Mucosa of descending colon (tissue), 3 donors: ENCODE data around the gene KCNA10. TPM values are rescaled to one million over a fixed set of nuclear protein-coding genes. Genes with fewer than 3 reads are reported as not detected.

ENCODE experiments used
- ATAC-seq: fragments of 200-7000 bp; cut with Tn5 transposase; one replicate; pipeline ENCODE4 v1.9.1; 2020; ENCODE audit warnings: mild to moderate bottlenecking, moderate library complexity
- DNase-seq, 3 donors: peaks; one replicate each; pipeline ENCODE4 v3.0.0-alpha.2; 2020
- H3K36me3 ChIP-seq: fragments of 200-600 bp; one replicate; pipeline ENCODE4 v1.8.0; 2021; ENCODE audit warnings: low read depth, mild to moderate bottlenecking
- H3K4me1 ChIP-seq: fragments of 200-600 bp; one replicate; pipeline ENCODE4 v1.8.0; 2021; ENCODE audit warnings: low read depth, mild to moderate bottlenecking
- H3K4me3 ChIP-seq: fragments of 200-600 bp; one replicate; pipeline ENCODE4 v1.8.0; 2021; ENCODE audit warnings: mild to moderate bottlenecking
- H3K9me3 ChIP-seq: fragments of 200-600 bp; one replicate; pipeline ENCODE4 v1.8.0; 2021; ENCODE audit warnings: mild to moderate bottlenecking
- CTCF ChIP-seq: fragments of 200-600 bp; IDR thresholded peaks from one replicate; pipeline ENCODE4 v1.8.0; 2022; ENCODE audit warnings: antibody characterized with exemption, mild to moderate bottlenecking
- intact Hi-C, 2 donors: fragments of 100-400 bp; cut with DNase I in 1 of 2; cut with micrococcal nuclease in 1 of 2; formaldehyde crosslinking; loops; one replicate each; pipeline versions ENCODE4 v1.11.0 to v1.11.1; 2022; cut with DNase I, micrococcal nuclease
- total RNA-seq, 3 donors: library from RNA; stranded (reverse); fragmentation: NEBNext Ultra II Directional in 2 of 3; extraction: Animal tissue kit (Norgen Biotek cat#: 25700) in 2 of 3; gene quantifications; one replicate each; pipeline versions ENCODE4 v1.2.1 to v1.2.4, GENCODE V29; 2021 to 2023
- donor health status: DM: no; HTN: no; CAD: no; lungs with moderate emphysema.
- donor health status: DM: no; HTN: no; CAD: no.
- donor health status: DM: no; HTN: yes; CAD: no.

The KCNA10 gene
- total RNA-seq, 3 donors from 2014 or later = not detected

GRCh38 chr1:110481968-110482623 lies 36.9 kb downstream of the KCNA10 start:
- H3K4me1 ChIP-seq = no peaks in the 10 kb centered on the region
- no peaks in the 10 kb centered on the region for H3K36me3 ChIP-seq
- intact Hi-C loops = no loop called here
- DNase-seq (no peak), ATAC-seq (no peak)
- no peak overlapping the region for H3K4me3 ChIP-seq
- no peaks in the 10 kb centered on the region for H3K9me3 ChIP-seq
- no peak for TF ChIP-seq CTCF

GRCh38 chr1:110480356-110481096 lies 38.4 kb downstream of the KCNA10 start:
- intact Hi-C loops = no loop called here
- no peak for TF ChIP-seq CTCF
- ATAC-seq = no peak
- Histone ChIP-seq H3K9me3 (no peaks in the 10 kb centered on the region), H3K4me1 (no peaks in the 10 kb centered on the region), H3K4me3 (no peak overlapping the region), H3K36me3 (no peaks in the 10 kb centered on the region)
- DNase-seq = no peak

- no peak for DNase-seq
- no peaks in the 10 kb centered on the region for H3K36me3 ChIP-seq
- no peaks in the 10 kb centered on the region for H3K4me1 ChIP-seq
- no peaks in the 10 kb centered on the region for H3K9me3 ChIP-seq
- peak; percentile 58 for ATAC-seq
- TF ChIP-seq CTCF = no peak
- intact Hi-C loops = no loop called here
- H3K4me3 ChIP-seq = no peak overlapping the region
Observed at GRCh38 chr1:110478886-110479285, 40.1 kb downstream of the KCNA10 start.

- no peak overlapping the region for H3K4me3 ChIP-seq
- intact Hi-C loops = no loop called here
- no peaks in the 10 kb centered on the region for H3K9me3 ChIP-seq
- TF ChIP-seq CTCF = no peak
- ATAC-seq (no peak), DNase-seq (no peak)
- no peaks in the 10 kb centered on the region for H3K4me1 ChIP-seq
- no peaks in the 10 kb centered on the region for H3K36me3 ChIP-seq
Observed at GRCh38 chr1:110477967-110478640, 40.9 kb downstream of the KCNA10 start.

GRCh38 chr1:110477445-110477957 lies 41.5 kb downstream of the KCNA10 start:
- Histone ChIP-seq H3K4me3 (no peak overlapping the region), H3K9me3 (no peaks in the 10 kb centered on the region), H3K36me3 (no peaks in the 10 kb centered on the region), H3K4me1 (no peaks in the 10 kb centered on the region)
- no peak for DNase-seq
- intact Hi-C loops = no loop called here
- TF ChIP-seq CTCF = no peak
- peak; percentile 25 for ATAC-seq
